PFSK-1 (cell line): ENCODE measurements around the gene FMN1.

ENCODE experiments used
- POLR2AphosphoS5 ChIP-seq: IDR thresholded peaks from 2 replicates; pipeline ENCODE4 v1.6.1; 2012; ENCODE audit warnings: low read depth, mild to moderate bottlenecking, control low read depth, low read length, moderate library complexity
- SIN3A ChIP-seq: IDR thresholded peaks from 2 replicates; pipeline ENCODE4 v1.6.1; 2012; ENCODE audit warnings: mild to moderate bottlenecking, low read length, moderate library complexity, borderline replicate concordance; ENCODE audit not compliant: insufficient read depth

GRCh38 chr15:33206366-33206765 lies 11.9 kb upstream of the FMN1 start:
- no peak for TF ChIP-seq POLR2AphosphoS5
- no peak for TF ChIP-seq SIN3A
